Urinary bladder (tissue), 4 donors: ENCODE results near the gene GPR137. TPM values are rescaled to one million over a fixed set of nuclear protein-coding genes. Genes with fewer than 3 reads are reported as not detected.

Experiments used
- DNase-seq: peaks from one replicate; pipeline ENCODE4 v3.0.0-alpha.2; 2015; ENCODE audit errors: extremely low spot score
- H3K27ac ChIP-seq: one replicate; pipeline ENCODE4 v1.5.1; 2013; ENCODE audit warnings: low read depth, mild to moderate bottlenecking, moderate library complexity
- H3K36me3 ChIP-seq: one replicate; pipeline ENCODE4 v1.6.1; 2013; ENCODE audit warnings: mild to moderate bottlenecking, moderate library complexity; ENCODE audit not compliant: insufficient read depth
- H3K4me1 ChIP-seq: one replicate; pipeline ENCODE4 v1.6.1; 2013; ENCODE audit warnings: mild to moderate bottlenecking, moderate library complexity; ENCODE audit not compliant: insufficient read depth
- H3K4me3 ChIP-seq: one replicate; pipeline ENCODE4 v1.5.1; 2013; ENCODE audit warnings: low read depth, low read length
- WGBS: extraction: QIAGEN DNeasy Blood & Tissue Kit; methylation state at CpG from one replicate; pipeline ENCODE4 v1.1.7; 2013; 5-methylcytosine and 5-hydroxymethylcytosine counted together
- polyA plus RNA-seq: library from polyadenylated mRNA; stranded (reverse); fragments of 200-250 nt; gene quantifications from one replicate; pipeline ENCODE4 v1.2.3, GENCODE V29; 2013
- total RNA-seq: library from RNA; depleted of rRNA; stranded (reverse); fragments of >200 nt; gene quantifications from one replicate; pipeline ENCODE4 v1.2.3, GENCODE V29; 2014
- donor health status: healthy with polysubstance abuse.
- donor health status: healthy.

GPR137 gene
- total and polyA plus RNA-seq, 2 donors = 4.7 to 48.3 TPM

DNA sequence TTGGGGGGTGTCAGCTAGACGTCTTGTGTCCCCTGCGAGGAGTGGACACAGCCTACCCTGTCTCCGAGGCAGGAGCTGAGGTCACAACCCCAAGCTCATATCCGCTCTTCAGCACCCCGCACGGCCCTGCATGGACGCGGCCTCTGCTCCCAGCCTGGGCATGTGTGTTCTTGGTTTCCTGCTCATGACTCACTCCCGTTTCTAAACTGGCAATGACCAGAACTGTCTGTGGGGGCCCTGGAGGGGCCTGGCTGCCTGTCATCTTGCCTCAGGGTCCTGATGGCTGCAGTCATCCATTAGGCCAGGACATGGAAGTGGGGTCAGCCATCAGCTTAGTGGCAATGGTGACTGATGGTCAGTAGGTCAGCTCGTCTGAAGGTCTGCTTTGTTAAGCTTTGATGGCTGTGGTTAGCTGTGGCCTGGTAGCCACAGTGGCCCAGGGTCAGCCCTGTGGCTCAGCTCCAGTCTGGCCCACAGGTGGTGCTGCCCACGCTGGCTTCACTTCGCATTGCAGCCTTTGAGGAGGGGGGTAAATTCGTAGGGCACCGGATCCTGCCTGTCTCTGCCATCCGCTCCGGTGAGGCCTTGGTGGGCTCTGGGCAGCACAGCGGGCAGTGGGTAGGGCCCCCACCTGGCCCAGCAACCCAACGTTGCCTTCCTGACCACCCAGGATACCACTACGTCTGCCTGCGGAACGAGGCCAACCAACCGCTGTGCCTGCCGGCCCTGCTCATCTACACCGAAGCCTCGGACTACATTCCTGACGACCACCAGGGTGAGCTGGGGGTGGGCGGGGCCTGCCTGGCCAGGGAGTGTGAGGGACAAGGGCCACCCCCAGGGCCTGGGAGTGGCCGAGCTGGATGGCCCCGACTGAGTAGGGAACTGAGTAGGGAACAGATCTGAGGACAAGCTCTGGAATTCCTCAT, 22.4 kb upstream of the GPR137 start:
- Histone ChIP-seq H3K27ac (no peak overlapping the region), H3K4me3 (no peak overlapping the region), H3K36me3 (peaks cover 7% of the 10 kb centered on the region), H3K4me1 (no peaks in the 10 kb centered on the region)
- 75% methylated on average over 29 of the region's 29 CpGs for WGBS
- DNase-seq = no peak

DNA sequence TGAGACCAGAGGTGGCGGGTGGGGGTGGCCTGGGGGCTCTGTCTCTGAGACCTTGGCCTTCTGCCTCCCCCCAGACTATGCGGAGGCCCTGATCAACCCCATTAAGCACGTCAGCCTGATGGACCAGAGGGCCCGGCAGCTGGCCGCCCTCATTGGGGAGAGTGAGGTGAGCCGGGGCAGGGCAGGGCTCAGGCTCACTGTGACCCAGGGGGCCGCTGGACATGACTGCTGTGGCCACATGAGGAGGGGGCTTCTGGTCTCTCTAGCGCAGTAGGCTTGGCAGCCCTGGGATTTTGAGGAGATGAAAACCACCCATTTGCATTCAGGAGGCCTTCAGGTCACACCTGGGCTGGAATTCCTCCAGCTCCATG, 21.7 kb upstream of the GPR137 start:
- DNase-seq = no peak
- Histone ChIP-seq H3K4me3 (no peak overlapping the region), H3K4me1 (no peaks in the 10 kb centered on the region), H3K27ac (no peak overlapping the region), H3K36me3 (peaks cover 6% of the 10 kb centered on the region)
- 87% methylated on average over 8 of the region's 8 CpGs for WGBS

DNA sequence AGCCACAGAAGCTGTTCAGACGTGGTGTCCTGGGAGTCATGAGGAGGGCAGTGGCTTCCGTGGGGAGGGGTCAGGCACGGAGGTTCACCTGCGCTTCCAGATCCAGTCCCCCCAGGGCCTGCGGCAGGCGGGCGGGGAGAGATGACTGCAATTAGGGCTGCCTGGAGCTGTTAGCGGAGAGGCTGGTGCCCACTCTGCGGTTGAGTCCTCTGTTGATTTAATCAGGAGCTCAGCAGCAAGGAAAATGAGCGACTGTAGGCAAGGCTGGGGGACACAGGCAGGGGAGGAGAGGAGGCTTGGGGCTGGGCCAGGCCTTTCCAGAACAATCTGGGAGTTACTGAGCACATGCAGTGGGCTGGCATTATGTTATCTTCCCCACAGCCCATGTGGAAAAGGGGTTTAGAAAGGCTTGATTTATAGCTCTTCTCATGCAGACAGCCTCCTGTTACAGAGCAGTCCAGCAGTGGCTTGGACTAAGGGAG, 21.2 kb upstream of the GPR137 start:
- peaks cover 5% of the 10 kb centered on the region for H3K36me3 ChIP-seq
- no peak overlapping the region for H3K27ac ChIP-seq
- no peak for DNase-seq
- no peaks in the 10 kb centered on the region for H3K4me1 ChIP-seq
- 81% methylated on average over 10 of the region's 10 CpGs for WGBS
- no peak overlapping the region for H3K4me3 ChIP-seq

DNA sequence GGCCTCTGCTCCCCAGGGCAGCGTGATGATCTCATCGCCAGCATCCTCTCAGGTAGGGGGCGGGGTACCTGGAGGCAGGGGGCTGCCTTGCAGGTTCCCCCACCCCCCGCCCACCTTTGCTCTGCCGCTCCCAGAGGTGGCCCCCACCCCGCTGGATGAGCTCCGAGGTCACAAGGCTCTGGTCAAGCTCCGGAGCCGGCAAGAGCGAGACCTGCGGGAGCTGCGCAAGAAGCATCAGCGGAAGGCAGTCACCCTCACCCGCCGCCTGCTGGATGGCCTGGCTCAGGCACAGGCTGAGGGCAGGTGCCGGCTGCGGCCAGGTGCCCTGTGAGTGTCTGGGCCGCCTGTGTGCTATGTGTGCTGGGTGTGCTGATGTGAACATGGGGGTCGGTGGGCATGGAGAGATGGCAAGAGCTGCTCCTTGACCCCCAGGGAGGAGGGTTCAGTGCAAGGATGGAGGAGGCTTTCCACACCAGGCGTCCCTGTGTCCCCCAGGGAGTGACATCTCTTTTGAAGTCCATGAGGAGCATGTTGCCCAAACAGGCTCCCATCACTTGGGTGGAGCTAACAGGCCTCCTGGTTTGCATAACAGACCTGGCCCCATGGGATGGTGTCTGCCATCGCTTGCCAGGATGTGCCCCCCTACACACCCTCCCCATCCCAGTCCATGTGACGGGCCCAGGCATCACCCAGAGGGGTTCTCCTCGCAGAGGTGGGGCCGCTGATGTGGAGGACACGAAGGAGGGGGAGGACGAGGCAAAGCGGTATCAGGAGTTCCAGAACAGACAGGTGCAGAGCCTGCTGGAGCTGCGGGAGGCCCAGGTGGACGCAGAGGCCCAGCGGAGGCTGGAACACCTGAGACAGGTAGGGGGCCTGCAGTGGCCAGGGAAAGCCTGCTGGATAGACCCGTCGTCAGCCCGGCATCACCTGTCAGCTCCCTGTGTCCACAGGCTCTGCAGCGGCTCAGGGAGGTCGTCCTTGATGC, 20.2 kb upstream of the GPR137 start:
- H3K4me1 ChIP-seq = no peaks in the 10 kb centered on the region
- no peak overlapping the region for H3K27ac ChIP-seq
- H3K36me3 ChIP-seq = peaks cover 4% of the 10 kb centered on the region
- WGBS = 92% methylated on average over 35 of the region's 35 CpGs
- H3K4me3 ChIP-seq = no peak overlapping the region
- no peak for DNase-seq

DNA sequence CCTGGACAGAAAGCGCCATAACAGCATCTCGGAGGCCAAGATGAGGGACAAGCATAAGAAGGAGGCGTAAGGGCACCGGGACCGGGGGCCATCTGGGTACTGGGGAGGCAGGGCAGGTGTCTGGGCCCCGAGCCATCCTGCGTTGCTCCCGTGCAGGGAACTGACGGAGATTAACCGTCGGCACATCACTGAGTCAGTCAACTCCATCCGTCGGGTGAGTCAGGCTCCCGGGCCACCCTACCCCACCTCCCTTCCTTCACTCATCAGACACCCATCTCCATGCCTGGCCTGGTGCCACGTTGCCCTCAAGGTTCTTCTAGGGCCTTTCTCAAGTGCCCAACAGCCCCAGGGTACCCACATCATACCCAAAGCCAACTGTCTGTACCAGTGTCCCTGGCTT, 19.3 kb upstream of the GPR137 start:
- WGBS = 87% methylated on average over 15 of the region's 15 CpGs

DNA sequence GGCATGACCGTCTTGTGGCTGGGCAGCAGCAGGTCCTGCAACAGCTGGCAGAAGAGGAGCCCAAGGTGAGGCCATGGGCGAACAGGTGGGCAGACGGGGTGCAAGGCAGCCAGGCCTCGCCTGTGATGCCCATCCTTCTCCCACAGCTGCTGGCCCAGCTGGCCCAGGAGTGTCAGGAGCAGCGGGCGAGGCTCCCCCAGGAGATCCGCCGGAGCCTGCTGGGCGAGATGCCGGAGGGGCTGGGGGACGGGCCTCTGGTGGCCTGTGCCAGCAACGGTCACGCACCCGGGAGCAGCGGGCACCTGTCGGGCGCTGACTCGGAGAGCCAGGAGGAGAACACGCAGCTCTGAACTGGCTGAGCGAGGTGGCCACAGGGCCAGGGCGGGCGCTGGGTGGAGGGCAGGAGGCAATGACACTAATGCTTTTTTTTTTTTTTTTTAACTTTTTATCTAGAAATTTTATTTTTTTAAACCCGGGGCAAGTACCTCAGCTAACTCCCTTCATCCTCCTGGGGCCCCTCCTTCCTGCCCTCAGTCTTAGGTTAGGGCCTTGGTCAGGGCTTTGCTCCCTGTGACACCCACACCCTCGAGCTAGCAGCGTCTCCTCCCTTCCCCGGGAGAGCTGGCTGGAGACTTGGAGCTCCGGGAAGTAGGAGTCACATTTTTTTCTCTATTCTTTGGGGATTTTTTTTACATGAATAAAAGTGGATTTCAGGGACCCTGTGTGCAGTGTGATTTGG, 18.3 kb upstream of the GPR137 start:
- WGBS = 84% methylated on average over 27 of the region's 27 CpGs
- no peak for DNase-seq
- no peak overlapping the region for H3K4me3 ChIP-seq
- H3K27ac ChIP-seq = peak overlapping the region; percentile 92
- peaks cover 4% of the 10 kb centered on the region for H3K36me3 ChIP-seq
- no peaks in the 10 kb centered on the region for H3K4me1 ChIP-seq

More for the DNA sequence above, 19.3 kb upstream of the GPR137 start:
- Histone ChIP-seq H3K4me1 (no peaks in the 10 kb centered on the region), H3K4me3 (no peak overlapping the region), H3K27ac (no peak overlapping the region), H3K36me3 (peaks cover 4% of the 10 kb centered on the region)
- no peak for DNase-seq

DNA sequence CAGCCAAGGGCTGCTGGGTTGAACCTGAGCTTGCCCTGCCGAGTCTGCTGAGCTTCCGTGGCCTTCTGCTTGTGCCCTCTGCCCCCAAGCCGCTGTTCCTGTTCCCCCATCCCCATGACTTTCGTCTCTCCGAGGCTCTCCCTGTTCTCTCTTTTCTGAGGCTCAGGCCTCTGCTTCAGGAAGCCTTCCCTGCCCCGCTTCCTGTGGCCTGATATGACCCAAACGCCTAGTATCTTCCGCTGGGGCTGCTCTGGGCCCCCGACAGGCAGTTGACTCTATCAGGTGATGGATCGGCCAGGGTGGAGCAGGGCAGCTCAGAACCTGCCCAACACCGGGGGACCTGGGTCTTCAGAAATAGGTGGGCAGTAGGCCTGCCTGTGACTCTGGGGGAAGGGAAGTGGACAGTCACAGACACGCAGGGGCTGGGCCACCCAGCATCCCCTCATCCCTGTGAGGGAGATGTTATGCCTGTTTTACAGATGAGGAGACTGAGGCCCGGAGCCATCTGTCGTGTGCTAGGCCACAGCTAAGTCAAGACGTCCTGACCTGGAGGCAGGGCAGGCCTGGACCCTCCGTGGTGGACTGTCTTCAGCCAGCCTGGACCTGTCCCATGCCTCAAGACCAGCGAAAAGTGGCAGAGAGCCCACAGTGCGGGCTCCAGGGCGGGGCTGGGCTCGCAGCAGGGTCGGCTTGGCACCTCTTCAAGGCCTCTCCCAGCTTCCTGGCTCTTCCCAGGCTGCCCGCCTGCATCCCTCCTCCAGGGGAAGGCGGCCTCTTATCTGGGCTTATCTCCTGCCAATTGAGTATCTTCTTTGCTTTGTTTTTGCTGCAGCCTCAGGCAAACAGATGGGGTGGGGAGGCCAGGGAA, 17.4 kb upstream of the GPR137 start:
- no peak for DNase-seq
- H3K27ac ChIP-seq = peak overlapping the region; percentile 92
- peak overlapping the region; percentile 59 for H3K4me3 ChIP-seq
- no peaks in the 10 kb centered on the region for H3K36me3 ChIP-seq
- no peaks in the 10 kb centered on the region for H3K4me1 ChIP-seq
- WGBS = 35% methylated on average over 23 of the region's 23 CpGs

DNA sequence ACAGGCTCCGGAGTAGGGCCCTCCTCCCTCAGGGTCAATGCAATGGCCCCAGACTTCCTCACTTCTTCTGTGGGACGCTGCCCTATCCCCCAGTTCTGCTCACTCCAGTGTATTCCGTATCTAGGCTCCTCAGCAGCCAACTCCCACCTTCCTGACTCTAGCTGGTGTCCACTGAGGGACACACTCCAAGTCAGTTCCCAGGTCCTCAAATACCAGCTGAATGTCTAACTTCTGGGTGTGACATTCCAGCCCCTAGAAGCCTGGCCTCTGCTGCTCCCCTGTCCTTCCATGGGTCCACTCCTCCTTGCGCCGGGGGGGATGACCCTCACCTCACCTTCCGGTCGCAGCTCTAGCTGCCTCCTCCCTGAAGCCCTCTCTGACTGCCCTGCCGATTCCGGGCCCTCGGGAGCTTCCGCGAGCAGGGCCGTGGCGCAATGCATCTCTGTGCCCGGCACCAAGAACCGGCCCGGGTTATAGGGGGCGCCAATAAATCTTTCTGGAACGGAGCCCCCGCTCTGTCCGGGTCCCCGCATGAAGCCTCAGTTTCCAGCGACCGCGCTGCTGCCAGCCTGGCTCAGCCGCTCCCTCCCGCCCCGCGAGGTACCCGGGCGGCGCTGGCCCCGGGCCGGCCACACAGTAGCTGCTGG, 16.6 kb upstream of the GPR137 start:
- under 1% methylated on average over 34 of the region's 34 CpGs for WGBS
- Histone ChIP-seq H3K27ac (peak overlapping the region; percentile 92), H3K4me3 (peak overlapping the region; percentile 59), H3K36me3 (no peaks in the 10 kb centered on the region), H3K4me1 (no peaks in the 10 kb centered on the region)
- no peak for DNase-seq

DNA sequence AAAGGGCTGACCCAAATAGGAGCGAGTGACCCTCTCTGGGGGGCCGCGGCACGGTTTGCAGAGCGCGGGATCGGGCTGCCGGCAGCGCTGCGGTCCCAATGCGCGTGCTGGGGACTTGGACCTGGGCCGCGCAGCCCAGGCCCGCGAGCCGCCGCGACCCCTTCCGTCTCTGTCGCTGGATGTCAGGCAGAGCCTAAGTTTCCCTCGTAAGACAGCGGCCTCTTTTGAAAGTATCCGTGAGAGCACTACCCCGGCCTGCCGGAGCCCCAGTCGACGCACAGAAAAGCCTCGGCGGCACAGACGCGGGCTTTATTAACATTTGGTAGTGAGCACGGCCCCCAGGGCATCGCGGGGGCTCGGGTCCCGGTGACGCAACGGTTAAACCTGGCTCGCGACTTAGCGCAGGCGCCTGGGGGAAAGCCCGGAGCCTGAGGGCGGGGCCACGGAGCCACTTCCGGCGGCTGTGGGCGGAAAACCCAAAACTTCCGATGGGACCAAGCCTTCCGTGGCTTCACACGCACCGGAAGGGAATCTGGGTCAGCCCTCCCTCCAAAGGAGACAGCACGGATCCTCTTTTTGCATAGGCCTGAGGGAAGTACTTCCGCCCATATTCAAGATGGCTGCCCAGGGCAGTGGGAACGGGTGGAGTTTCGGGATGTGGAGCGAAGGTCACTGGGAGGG, 16.0 kb upstream of the GPR137 start:
- Histone ChIP-seq H3K36me3 (no peaks in the 10 kb centered on the region), H3K4me3 (peak overlapping the region; percentile 59), H3K4me1 (no peaks in the 10 kb centered on the region), H3K27ac (peak overlapping the region; percentile 92)
- under 1% methylated on average over 58 of the region's 58 CpGs for WGBS
- DNase-seq = peak; percentile 99

DNA sequence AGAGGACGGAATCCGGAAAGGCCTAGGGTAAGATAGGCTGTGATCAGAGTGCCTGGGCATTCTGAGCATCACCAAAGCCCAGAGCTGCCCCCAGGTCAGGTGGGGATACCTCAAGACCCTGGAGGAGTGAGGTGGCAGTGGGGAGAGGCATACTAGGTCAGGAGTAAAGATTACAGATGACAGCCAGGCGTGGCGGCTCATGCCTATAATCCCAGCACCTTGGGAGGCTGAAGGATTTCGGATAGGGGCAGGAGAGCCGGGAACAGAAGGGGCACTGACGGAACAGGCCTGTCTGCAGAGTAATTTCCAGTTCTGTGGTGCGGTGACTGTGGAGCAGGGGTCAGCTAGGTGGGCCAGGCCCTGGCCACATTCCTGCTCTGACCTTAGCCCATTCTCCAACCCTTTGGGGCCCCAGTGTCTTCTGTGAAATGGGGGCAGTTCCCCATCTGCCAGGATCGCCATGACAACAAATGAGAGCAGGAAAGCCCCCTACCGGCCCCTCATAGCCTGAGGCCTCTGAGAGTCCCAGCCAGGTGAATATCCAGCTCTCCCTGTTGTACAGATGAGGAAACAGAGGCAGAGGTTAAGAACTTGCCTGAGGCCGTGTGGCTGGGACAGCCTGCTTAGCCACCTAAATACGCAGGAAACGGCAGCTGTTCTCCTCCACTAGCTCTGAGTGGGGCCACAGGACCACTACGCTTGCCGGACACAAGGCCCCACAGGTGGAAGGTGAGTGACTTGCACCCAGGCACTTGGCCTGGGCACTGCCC, 10.4 kb upstream of the GPR137 start:
- H3K4me1 ChIP-seq = no peaks in the 10 kb centered on the region
- 88% methylated on average over 15 of the region's 15 CpGs for WGBS
- no peak for DNase-seq
- H3K4me3 ChIP-seq = no peak overlapping the region
- no peaks in the 10 kb centered on the region for H3K36me3 ChIP-seq
- H3K27ac ChIP-seq = no peak overlapping the region

DNA sequence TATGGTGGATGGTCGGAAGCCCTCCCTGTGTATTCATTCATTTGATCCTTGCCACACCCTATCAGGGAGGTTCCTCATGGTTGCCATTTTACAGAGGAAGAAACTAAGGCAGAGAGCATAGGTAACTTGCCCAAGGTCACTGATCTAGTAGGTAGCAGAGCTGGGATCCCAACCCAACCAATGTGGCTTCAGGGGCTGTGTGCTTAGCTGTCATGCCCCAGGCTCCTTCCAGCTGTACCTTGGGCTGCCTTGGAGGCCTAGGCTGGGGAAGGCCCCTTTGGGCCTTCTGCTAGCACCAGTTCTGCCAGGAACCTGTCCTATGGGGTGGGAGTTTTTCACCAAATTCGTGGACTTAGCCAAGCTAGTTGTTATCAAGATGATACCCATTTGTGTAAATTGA, 9.8 kb upstream of the GPR137 start:
- no peaks in the 10 kb centered on the region for H3K36me3 ChIP-seq
- 75% methylated on average over 2 of the region's 2 CpGs for WGBS
- H3K4me1 ChIP-seq = no peaks in the 10 kb centered on the region
- no peak for DNase-seq
- H3K4me3 ChIP-seq = no peak overlapping the region
- no peak overlapping the region for H3K27ac ChIP-seq
